GM08714 (cell line): ENCODE results near the gene FEM1B.
A peak's percentile ranks its signal among the peaks of the same experiment; 100 is the strongest.
"Not testable (repeated sequence)": the region's sequence is repeated elsewhere in the genome, so short reads cannot be mapped to it uniquely, and the experiment has no call there.

Experiments used
- H3K4me3 ChIP-seq: fragments of 200-500 bp; sonication (Bioruptor generic); 2 replicates; pipeline ENCODE4 v1.5.1; 2014; ENCODE audit warnings: mild to moderate bottlenecking, low read length, inconsistent platforms
- ZNF274 ChIP-seq: IDR thresholded peaks from 2 replicates; pipeline ENCODE4 v1.6.1; 2012; ENCODE audit warnings: mild to moderate bottlenecking, low read depth, low read length

The FEM1B gene

GRCh38 chr15:68277603-68278344, at the start of gene FEM1B:
FEM1B (plus strand) TSS chr15:68277745; CDS start chr15:68278418, 673 bp downstream.
- peak within 1 kb of the TSS; percentile 97 for H3K4me3 ChIP-seq
- no peak for TF ChIP-seq ZNF274

DNA sequence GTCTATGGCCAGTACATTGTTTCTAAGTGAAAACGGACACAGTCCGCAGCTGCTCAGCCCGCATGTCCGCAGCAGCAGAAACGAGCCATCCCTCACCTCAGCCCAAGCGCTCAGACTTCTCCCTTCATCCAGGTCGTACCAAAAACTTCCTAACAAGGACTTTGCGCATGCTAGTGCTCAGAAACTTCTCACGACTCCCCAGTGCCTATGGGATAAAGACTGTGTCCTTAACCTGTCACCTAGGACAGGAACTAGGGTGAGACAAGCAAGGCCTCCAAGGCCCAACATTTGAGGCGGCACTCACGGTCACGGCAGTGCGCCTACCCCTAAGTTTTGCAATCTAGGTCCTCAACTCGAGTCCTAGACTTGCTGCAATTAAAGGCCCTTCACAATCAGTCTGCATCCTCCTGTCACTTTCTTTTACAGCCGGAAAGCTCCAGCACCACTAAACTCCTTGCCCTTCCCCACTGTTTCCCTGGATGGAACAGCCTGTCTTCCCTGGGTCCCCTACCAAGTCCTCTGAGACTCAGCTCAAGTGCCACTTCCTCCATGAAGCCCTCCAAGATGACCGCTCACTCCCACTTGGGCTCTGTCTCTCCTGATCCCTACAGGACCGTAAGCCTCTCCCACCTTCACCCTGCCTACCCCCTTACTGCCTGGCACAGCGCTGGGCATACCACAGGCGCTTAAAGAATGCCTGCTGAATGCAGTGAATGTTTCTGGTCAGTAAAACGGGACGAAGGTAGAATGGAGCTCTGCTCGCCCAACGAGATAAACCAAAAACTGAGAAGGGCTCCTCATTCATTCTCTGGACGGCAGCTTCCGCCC, 49.2 kb upstream of the FEM1B start:
- no peak for TF ChIP-seq ZNF274
- peak overlapping the region; percentile 68 for H3K4me3 ChIP-seq

- no peak for TF ChIP-seq ZNF274
- peak overlapping the region; percentile 68 for H3K4me3 ChIP-seq
Observed at GRCh38 chr15:68228971-68229385, 48.6 kb upstream of the FEM1B start.

GRCh38 chr15:68229386-68230156, 48.0 kb upstream of the FEM1B start, which contains the start of gene CLN6:
CLN6 (minus strand) TSS chr15:68229728; CDS start chr15:68229584, 144 bp downstream.
- TF ChIP-seq ZNF274: no peak
- H3K4me3 ChIP-seq: peak within 1 kb of the TSS; percentile 68

DNA sequence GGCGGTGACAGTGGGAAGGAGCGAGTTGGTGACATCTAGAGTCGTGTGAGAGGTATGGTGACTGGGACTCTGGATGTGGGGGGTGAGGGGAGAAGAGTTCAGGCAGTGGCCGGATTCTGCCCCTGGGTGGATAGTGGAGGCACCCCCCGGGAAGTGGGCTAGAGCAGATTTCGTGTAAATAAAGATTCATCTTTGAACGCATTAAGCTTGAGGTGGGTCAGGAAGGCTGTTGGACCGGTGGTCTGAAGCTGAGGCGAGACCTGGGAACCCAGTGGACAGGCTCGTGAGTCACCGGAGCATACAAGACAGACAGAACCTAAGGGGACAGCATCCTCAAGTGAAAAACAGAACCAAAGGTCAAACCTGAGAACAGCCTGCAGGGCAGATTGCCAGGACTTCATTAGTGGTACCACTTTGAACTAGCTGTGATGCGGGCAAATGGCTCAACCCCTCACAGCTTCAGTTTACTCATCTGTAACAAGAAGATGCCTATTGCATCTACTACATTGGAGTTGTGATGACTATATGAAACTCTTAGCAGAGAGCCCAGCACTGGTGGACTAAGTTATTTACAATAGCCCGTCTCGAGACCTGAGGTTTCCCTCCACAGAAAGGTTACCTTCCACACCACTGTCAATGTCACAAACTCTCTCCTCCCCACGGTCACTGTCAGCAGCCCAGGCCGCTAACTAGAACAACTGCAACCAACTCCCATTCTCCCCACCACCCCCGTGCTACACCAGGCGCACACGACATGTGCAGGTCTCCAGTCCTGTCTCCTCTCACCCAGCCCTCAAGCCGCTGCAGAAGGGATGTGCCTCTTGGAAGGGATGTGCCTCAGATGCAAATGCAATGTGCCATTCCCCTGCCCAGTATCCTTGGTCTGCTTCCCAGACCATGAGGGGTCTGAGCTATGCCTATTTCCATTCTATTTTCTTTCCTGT, 47.1 kb upstream of the FEM1B start:
- peak overlapping the region; percentile 53; the same call in 1 of the 2 replicates for H3K4me3 ChIP-seq
- no peak for TF ChIP-seq ZNF274

GRCh38 chr15:68231102-68231818, 46.3 kb upstream of the FEM1B start:
- TF ChIP-seq ZNF274: no peak
- no peak overlapping the region for H3K4me3 ChIP-seq

- no peak overlapping the region for H3K4me3 ChIP-seq
- no peak for TF ChIP-seq ZNF274
Observed at GRCh38 chr15:68232449-68232848, 45.1 kb upstream of the FEM1B start.

GRCh38 chr15:68232937-68233336, 44.6 kb upstream of the FEM1B start:
- H3K4me3 ChIP-seq: no peak overlapping the region
- no peak for TF ChIP-seq ZNF274

GRCh38 chr15:68234060-68234459, 43.5 kb upstream of the FEM1B start:
- no peak overlapping the region for H3K4me3 ChIP-seq
- TF ChIP-seq ZNF274: no peak

GRCh38 chr15:68234520-68234919, 43.0 kb upstream of the FEM1B start:
- not testable (repeated sequence) for H3K4me3 ChIP-seq

GRCh38 chr15:68235022-68235421, 42.5 kb upstream of the FEM1B start:
- no peak for TF ChIP-seq ZNF274
- no peak overlapping the region for H3K4me3 ChIP-seq

GRCh38 chr15:68239025-68239424, 38.5 kb upstream of the FEM1B start:
- no peak for TF ChIP-seq ZNF274
- H3K4me3 ChIP-seq: no peak overlapping the region

DNA sequence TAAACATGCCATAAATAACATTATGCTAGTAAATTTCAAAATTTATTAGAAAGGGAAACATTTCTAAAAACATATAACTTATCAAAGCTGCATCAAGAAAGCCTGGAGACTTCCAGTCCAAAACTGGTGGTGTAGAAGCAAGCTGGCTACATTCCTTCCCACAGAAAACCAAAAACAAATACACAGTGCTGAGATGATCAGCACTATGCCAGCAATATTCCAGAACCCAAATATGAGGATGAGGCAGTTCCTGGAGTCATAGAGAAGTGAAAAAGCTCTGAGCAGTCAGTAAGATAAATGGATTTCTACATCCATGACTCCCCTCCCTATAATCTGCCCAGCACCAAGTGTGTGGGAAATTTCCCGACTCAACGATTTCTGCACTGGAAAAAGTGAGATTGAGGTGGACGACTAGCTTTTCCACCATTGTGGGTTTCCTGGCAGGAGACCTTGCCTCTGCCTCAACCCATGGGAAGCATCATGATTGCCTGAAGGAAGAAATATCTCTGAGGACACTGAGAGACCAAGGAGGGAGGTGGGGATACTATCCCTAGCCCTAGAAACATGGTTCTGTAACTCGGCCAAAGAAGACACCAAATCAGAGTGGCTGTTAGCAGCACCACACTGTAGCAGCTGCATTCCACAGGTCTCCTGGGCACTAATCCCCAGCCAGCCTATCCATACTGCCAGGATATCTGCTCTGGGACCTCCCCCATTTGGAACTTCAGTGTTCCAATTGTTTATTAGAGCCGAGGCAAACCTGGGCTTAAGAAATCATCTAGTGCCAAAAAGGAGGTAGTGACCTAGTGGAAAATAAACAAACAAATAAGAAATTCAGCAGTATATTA, 36.2 kb upstream of the FEM1B start:
- TF ChIP-seq ZNF274: no peak

More for the DNA sequence above, 36.2 kb upstream of the FEM1B start:
- H3K4me3 ChIP-seq: no peak overlapping the region
